ENCODE measurements around the gene AFP.

DNA sequence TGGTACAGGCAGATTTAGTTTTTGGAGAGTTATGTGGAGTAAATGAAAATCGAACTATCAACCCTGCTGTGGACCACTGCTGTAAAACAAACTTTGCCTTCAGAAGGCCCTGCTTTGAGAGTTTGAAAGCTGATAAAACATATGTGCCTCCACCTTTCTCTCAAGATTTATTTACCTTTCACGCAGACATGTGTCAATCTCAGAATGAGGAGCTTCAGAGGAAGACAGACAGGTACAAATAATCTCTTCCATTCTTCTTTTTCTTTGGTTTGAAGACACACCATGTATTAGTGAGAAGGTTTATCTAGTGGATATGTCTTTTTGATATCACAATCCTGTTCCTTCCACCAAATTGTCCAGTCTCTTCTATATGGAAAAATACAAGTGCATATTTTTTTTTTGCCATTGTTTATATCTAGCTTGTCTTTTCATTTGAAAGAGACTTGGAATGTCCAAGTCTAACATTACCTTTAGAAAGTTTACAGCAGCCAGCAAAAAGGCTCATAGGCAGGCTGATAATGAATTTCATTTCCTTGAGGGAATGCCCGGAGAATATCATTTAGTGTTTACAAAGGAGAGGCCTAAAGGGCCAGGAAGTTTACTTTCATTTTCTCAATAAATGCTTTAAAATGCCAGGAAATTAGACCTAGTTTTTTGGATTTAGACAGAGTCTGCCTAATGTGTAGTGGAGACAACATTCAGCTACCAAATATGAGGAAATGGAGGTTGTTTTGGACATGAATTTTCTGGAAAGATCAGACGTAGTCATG, 64.2 kb downstream of the AFP start:
- TF ChIP-seq, protein P1, sequence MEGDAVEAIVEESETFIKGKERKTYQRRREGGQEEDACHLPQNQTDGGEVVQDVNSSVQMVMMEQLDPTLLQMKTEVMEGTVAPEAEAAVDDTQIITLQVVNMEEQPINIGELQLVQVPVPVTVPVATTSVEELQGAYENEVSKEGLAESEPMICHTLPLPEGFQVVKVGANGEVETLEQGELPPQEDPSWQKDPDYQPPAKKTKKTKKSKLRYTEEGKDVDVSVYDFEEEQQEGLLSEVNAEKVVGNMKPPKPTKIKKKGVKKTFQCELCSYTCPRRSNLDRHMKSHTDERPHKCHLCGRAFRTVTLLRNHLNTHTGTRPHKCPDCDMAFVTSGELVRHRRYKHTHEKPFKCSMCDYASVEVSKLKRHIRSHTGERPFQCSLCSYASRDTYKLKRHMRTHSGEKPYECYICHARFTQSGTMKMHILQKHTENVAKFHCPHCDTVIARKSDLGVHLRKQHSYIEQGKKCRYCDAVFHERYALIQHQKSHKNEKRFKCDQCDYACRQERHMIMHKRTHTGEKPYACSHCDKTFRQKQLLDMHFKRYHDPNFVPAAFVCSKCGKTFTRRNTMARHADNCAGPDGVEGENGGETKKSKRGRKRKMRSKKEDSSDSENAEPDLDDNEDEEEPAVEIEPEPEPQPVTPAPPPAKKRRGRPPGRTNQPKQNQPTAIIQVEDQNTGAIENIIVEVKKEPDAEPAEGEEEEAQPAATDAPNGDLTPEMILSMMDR (IDR thresholded peaks at IDR 0.05; ENCODE audit: low read depth, low read length), result no peak
- TF ChIP-seq, protein P2, sequence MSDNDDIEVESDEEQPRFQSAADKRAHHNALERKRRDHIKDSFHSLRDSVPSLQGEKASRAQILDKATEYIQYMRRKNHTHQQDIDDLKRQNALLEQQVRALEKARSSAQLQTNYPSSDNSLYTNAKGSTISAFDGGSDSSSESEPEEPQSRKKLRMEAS (IDR thresholded peaks at IDR 0.05; ENCODE audit: low read depth, low read length), result no peak
- no peak for TF ChIP-seq POLR2A (IDR thresholded peaks at IDR 0.05; ENCODE audit: extremely low read depth, insufficient read length)

Data from NB4 (cell line).